GM19099 (cell line): Measurements from ENCODE around the gene OSBP2.

Experiments used
- POLR2A ChIP-seq: IDR thresholded peaks from 3 replicates; pipeline ENCODE4 v1.6.1; 2011; ENCODE audit warnings: low read depth; ENCODE audit not compliant: insufficient read length; ENCODE audit errors: extremely low read depth

The OSBP2 gene

DNA sequence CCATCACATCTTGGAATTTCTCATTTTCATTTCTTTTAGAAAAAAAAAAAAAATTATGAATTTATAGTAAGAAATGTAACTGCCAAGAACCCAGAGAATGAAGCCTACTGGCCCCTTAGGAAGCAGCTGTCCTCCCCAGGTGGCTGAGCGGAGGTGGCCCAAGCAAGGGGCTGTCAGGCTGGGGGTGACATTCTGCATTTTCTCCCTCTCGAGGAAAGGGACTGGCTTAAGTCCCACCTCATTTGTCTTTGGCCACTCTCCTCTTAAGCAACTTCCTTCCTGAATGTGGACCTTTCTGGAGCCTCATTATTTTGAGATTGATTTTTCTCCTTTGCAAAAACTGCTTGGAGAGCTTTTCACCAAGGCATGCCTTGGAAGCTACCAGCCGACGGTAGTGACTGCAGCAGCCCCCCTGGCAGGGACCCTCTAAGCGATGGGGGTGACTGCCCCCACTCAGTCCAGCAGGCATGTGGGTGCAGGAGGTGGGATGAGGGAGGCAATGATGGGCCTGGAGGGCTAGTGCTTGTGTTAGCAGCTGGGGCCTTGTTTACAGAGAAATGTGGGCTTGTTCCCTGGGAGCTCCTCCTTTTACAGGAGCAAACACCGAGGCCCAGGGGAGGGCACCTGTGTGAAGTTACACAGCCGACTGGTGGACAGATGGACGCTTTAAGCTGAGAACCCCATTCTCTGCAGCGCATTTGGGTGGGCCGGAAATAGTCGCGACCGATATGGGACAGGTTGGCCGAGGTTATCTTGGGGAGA is 162.2 kb downstream of the OSBP2 start:
- no peak for TF ChIP-seq POLR2A

DNA sequence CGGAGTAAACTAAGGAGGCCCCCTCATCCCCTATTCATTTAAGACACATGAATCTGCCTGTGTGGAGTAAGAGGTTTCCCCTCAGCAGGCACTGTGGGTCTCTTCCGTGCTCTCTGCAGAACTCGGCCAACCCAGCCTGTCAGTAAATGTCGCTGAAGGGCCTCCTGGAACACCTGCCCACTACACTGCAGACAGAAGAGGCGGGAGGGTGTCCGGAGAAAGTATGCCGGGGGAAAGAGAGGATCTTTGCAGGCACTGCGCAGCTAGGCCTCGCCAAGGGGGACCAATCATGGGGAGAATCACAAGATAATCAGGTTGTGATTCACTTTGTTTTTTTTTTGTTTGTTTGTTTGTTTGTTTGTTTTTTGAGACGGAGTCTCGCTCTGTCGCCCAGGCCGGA is 163.1 kb downstream of the OSBP2 start:
- no peak for TF ChIP-seq POLR2A

DNA sequence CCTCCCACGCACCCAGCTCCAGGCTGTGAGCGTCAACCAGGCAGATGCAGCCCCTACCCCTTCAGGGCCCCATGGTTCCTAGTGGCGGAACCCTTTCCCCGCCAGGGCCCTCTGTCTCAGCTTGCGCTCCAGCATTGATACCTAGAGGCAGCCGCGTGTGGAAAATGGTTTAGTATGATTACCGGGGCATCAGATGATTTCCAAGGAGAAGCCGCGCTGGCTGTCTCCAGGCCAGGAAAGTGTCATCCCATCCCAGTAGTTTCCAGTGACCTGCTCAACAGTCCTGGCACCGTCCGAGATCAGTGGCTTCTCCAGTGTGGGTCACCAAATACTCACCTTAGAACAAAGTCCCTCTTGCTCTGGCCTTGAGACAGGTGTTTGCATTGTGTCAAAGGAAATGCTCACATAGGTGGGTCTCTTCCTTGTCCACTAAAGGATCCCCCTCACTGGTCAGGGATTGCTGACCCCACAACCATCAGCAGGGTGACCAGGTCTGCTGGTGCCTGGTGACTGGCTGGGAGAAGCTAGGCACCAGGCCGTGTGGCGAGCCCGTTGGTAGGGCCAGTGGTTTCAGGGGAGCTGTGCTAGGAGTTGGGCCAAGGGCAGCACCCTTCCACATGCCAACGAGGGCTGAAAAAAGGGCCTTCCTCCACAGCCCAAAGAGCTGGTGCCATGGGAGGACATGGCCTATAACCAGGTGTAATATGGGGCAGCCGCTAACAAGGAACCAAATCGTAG is 164.5 kb downstream of the OSBP2 start:
- TF ChIP-seq POLR2A, result no peak

DNA sequence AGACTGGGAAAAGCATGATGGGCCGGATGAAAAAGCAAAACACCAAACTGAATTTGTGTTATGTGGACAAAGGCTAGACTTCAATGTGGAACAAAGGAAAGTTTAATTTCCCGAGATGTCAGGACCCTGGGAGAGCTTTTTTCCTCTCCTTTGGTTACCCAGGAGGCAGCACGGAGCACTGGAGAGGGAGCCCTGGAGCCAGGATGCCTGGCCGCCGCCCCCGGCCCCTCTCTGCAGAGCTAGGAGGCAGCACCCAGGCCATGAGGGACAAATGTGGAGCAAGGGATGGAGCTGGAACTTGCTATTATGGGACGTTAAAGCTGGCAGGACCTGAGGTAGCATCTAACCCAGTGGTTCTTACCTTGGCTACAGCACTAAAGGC is 165.0 kb downstream of the OSBP2 start:
- no peak for TF ChIP-seq POLR2A

DNA sequence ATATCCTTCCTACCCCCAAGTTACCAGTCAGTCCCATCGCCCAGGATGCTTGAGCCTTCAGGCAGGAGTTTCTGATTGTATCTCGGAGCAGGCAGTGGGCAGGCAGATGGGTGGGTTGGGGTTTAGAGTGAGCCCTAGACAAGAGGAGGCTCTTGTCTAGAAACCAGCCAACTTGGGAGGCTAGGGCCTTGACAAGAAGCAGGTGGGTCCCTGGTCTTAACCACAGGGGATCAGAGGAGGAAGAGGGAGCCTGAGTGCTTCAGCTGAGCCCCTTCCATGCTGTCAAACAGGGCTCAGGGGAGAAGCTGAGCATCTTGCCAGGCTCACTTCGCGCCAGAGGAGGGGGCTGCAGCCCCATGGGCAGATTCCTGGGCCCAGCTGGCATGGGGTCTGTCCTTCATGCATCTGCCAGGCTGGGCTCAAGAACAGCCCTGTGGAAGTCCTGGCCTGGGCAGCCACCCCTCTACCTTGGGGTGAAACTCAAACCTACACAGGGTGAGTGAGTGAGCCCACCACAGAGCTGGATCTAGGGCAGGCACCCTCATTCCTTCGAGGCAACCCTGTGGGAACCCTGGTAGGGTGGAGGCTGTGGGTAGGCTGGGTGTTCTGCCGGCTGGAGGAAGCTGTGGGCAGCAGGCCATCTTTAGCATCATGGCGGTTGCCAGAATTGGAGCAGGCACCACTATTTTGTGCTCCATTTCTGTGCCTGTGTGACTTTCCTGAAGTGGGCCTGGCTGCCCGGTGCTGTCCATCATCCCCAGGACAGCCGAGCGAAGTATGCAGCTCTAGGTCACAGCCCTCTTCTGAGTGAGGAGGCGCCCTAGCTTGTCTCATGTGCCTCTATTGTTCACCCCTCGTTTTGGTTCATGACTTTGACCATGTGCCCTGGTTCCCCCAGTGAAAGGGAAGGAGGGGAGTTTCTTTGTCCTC is 165.8 kb downstream of the OSBP2 start:
- TF ChIP-seq POLR2A, result no peak

DNA sequence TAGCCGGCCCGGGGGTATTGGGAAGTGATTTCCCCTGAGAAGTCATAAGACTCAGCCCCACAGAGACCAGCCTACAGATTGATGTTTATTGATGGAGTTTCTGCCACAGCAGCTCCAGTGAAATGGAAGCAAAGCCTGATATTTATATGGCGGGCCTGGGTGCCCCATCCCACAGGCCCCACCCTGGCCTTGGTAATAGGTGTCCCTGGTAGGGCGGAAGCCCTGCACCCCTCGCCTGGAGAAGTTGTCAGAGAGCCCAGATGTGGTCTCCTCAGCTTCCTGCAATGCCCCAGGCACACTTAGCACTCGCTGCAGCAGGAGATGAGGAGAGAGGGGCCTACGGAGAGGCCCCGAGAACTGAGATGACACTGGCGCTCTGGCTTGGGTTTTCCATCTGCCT is 166.5 kb downstream of the OSBP2 start:
- no peak for TF ChIP-seq POLR2A

DNA sequence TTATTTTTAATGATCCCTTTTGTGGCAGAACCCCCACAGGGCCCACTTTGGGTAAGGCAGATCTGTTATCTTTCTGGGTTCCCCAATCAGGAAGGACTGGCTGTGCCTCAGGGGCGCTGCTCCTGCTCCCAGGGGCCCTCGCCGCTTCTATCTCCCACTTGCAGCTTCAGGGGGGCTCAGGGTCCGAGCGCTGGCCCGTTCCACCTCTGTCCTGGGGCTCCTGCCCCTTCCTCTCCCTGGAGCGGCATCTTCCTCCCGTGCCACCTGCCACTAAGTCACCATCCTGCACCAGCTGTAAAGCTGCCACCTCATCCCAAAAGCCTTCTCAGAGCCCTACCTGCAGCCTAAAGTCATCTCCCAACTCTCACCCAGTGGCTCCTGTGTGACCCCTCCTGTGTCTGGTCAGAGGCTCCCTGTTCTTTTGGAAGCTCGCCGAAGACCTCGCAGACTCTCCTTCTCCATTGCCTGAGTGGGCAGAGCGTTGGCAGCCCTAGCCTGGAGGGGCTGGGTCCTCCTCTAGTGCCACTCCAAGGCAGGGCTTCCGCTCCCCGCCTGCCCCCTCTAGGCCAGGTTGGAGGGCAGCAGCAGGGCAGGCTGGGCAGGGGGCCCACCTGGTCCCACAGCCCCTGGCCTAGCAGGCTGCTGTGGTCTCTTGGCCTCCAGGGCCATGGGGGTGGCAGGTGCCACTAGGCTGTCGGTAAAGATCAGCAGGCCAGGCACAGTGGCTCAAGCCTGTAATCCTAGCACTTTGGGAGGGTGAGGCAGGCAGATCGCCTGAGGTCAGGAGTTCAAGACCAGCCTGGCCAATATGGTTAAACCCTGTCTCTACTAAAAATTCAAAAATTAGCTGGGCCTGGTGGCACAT is 167.2 kb downstream of the OSBP2 start:
- no peak for TF ChIP-seq POLR2A

DNA sequence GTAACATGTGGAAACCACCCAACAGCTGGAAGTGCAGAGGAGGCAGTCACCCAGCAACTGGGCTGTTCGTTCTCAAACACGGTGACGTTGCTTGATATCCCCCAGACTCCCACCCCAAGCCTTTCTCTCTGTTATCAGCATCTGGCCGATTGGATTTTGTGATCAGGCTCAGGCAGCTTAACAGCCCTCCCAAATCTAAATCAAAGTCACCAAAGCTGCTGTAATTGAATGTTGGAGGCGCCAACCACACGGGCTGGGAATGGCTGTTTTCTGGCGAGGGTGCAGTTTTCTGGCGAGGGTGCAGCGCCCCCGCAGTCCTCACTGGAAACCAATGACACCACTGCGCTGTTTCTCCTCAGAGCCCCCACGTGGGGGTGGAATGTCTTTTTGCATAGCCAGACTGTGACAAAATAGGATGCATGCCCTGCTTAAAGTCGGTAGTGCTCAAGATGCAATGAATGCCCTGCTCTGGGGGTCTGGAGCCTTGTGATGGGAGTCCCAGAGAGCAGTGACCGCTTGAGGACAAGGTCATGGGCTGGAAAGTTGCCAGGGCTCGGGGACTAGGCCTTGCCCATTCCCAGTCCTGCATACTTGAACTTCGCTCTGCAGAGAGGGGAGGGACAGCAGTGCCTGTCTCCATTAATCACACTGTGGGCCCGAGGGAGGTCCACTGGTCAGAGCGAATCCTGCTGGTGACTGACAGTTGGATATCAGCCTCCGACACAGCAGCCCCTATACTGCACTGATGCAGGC is 168.6 kb downstream of the OSBP2 start:
- TF ChIP-seq POLR2A, result no peak

DNA sequence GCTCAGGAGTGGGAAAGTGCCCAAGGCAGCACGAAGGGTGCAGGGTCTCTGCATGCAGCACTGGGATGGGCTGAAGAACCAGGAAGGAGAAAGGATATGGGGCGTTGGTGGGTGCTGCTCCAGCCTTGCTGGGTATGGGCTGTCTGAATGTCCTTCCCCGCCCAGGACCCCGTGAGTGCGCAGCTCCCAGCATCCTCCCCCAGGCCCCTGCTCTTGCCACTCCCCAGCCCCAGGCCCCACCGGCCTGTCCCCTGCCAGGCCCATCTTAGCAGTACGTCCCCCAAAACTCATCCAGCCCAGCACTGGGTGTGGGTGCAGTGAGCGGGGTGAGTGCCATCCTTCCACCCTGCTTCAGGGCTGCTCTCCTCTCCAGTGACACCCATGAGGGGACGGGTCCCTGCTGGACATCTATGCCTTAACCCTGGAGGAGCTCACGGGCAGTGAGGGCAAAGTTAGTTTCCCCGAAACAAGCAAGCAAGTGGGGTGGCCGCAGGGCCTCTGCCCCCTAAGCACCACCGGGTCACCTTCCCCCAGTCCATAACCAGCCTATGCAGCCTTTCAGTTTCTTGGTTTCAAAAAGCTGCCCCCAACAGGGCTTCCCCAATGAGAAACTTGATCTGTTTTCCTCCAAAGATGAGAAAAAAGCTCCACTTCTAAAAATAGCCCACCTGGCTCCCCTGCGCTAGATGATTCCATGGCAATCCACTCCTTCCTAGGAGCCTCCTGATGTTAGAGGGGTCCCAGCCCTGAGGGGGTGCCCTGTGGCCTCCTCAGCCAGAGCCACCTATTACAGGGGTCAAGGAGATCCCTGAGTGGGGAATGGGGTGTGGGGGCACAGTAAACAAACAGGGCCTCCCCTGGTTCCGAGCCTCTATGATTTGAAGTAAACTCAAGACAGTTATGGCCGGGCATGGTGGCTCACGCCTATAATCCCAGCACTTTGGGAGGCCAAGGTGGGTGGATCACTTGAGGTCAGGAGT is 170.1 kb downstream of the OSBP2 start:
- TF ChIP-seq POLR2A, result no peak

DNA sequence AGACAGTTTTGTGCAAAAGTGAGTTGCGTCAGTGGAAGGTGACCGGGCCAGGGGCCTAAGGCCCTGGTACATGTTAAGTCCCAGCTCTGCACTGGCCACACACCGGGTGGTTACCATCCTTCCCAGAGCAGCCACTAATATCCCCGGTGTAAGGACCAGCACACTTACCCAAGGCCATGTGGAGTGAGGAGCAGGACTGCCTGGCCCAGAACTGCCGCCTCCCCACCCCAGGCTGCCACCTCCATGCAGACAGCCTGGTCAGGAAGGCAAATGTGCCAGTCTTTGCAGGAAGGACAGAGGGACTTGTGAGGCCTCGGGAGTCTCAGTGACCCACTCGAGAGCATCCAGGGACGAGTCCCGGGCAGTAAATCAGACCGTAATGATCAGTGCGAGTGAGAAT is 171.0 kb downstream of the OSBP2 start:
- no peak for TF ChIP-seq POLR2A

DNA sequence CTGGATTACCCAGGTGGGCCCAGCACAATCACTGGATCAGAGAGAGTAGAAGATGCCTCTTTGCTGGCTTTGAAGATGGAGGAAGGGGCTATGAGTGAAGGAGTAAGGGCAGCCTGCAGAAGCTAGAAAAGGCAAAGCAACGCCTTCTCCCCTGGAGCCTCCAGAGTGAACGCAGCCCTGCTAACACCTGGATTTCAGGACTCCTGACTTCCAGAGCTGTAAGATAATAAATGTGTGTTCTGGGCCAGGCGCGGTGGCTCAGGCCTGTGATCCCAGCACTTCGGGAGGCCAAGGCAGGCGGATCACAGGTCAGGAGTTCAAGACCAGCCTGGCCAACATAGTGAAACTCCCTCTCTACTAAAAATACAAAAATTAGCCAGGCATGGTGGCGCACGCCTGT is 171.5 kb downstream of the OSBP2 start:
- TF ChIP-seq POLR2A, result no peak

DNA sequence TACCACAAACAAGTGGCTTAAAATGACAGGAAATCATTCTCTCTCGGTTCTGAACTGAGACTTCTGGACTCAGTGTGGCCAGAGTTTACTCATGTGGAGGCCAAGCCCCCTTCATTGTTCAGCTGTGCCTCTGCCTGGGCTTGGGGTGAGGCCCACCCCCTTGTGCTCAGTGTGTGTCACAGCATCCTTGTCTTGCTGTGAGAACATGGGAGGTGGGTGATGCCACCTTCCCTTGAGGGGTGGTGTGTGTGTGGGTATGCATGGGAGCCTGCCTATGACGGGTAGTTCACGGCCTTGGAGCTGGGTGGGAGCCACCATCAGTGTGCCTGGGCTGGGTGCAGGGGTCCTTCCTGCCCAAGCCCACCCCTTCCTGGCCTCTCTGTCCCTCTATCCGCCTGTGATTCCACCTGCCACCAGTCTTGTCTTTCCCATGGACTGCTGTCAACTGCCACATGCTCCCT is 172.2 kb downstream of the OSBP2 start:
- no peak for TF ChIP-seq POLR2A
